Measurements from ENCODE around the gene VCAM1. TPM values are rescaled to one million over a fixed set of nuclear protein-coding genes. Genes with fewer than 3 reads are reported as not detected.
"Not testable (repeated sequence)": the region's sequence is repeated elsewhere in the genome, so short reads cannot be mapped to it uniquely, and the experiment has no call there.

The VCAM1 gene
- polyA plus RNA-seq, 6 donors from 2014 or later = not detected

DNA sequence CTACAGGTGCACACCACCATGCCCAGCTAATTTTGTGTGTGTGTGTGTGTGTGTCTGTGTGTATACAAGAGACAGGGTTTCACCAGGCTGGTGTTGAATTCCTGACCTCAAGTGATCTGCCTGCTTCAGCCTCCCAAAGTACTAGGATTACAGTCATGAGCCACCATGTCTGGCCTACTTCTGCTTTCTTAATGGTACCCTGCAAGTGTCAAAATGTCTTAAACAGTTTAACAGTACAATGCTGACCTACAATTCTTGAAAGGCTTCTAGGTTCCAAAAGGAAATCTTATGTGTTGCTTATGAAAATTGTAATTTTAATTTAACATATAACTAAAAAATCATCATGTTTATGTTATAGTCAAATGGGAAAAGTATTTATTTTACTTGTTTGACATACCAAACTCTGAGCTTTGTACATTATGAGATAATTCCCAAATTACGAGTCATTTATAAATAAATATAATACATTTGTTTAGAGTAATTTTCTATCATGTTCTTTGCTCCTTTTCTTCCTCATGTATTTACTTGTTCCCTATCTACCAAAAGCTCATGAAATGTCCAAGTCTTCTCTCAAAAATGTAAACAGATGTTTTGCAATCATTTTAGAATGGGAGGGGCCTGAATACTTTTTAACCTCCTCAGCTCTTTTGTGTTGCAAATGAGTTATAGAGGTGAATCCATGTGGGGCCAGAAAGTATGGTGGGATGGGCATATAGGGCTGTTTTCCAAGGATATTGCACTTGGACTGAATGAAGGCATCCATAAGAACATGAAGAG is 8.4 kb upstream of the VCAM1 start:
- Mint-ChIP-seq H3K27me3 (peaks cover 7 to 10% (median 9%) of the 10 kb centered on the region in 3 donors), H3K4me3 (no peak overlapping the region), H3K36me3 (no peaks in the 10 kb centered on the region), H3K9me3 (peaks cover 0 to 6% (median 2%) of the 10 kb centered on the region in 7 donors), H3K27ac (no peak overlapping the region), H3K4me1 (no peaks in the 10 kb centered on the region)
- no peak for ATAC-seq (ENCODE audit: low read depth in 2 of 2)
- no peak for DNase-seq

DNA sequence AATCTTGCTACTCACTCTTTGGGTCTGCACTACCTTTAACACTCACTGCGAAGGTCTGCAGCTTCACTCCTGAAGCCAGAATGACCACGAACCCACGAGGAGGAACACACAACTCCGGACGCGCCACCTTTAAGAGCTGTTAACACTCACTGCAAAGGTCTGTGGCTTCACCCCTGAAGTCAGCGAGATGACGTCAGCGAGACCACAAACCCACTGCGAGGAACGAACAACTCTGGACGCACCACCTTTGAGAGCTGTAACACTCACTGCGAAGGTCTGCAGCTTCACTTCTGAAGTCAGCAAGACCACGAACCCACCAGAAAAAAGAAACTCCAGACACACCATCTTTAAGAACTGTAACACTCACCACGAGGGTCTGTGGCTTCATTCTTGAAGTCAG is 6.5 kb upstream of the VCAM1 start:
- not testable (repeated sequence) for H3K36me3 Mint-ChIP-seq; H3K27ac Mint-ChIP-seq; DNase-seq; H3K4me1 Mint-ChIP-seq; ATAC-seq (ENCODE audit: low read depth in 2 of 2); H3K4me3 Mint-ChIP-seq; H3K27me3 Mint-ChIP-seq; H3K9me3 Mint-ChIP-seq

GRCh38 chr1:100713626-100714025 is 5.9 kb upstream of the VCAM1 start:
- ATAC-seq (ENCODE audit: low read depth in 2 of 2) (no peak), DNase-seq (no peak)
- no peak overlapping the region for H3K4me3 Mint-ChIP-seq
- peaks cover 7 to 9% (median 9%) of the 10 kb centered on the region in 3 donors for H3K27me3 Mint-ChIP-seq
- peaks cover 0 to 4% (median 2%) of the 10 kb centered on the region in 7 donors for H3K9me3 Mint-ChIP-seq
- H3K4me1 Mint-ChIP-seq = no peaks in the 10 kb centered on the region
- no peaks in the 10 kb centered on the region for H3K36me3 Mint-ChIP-seq
- H3K27ac Mint-ChIP-seq = no peak overlapping the region

- Mint-ChIP-seq H3K27ac (no peak overlapping the region), H3K36me3 (no peaks in the 10 kb centered on the region), H3K27me3 (peaks cover 5 to 7% (median 7%) of the 10 kb centered on the region in 3 donors), H3K4me3 (no peak overlapping the region), H3K4me1 (no peaks in the 10 kb centered on the region), H3K9me3 (peaks cover 0 to 4% (median 2%) of the 10 kb centered on the region in 7 donors)
- ATAC-seq (ENCODE audit: low read depth in 2 of 2) = no peak
- DNase-seq = no peak
Measured at GRCh38 chr1:100714599-100714998, 4.9 kb upstream of the VCAM1 start.

GRCh38 chr1:100717218-100717617 is 2.3 kb upstream of the VCAM1 start:
- no peak overlapping the region for H3K27ac Mint-ChIP-seq
- DNase-seq = no peak
- H3K27me3 Mint-ChIP-seq = peaks cover 3 to 6% (median 6%) of the 10 kb centered on the region in 3 donors
- peaks cover 0 to 4% (median 0%) of the 10 kb centered on the region in 7 donors for H3K9me3 Mint-ChIP-seq
- H3K4me1 Mint-ChIP-seq = no peaks in the 10 kb centered on the region
- H3K36me3 Mint-ChIP-seq = no peaks in the 10 kb centered on the region
- no peak for ATAC-seq (ENCODE audit: low read depth in 2 of 2)
- H3K4me3 Mint-ChIP-seq = no peak overlapping the region

DNA sequence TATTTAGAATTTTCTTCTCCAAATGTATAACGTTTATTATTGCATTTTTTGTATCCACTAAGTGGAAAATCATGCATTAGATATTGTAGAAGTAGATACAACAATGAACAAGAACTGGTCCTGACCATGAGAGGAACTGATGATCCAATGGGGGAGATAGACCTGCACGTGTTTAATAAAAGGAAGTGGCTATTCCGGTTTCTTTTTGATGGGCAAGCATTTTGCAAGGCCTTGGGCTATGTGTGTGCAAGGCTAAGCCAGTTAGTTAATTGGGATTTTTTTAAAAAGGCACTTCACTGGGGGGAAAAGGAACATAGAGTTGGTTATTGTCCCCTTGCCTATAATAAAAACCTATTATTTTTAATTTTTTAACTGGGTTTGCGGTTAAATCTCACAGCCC is 961 bp upstream of the VCAM1 start:
- Mint-ChIP-seq H3K36me3 (no peaks in the 10 kb centered on the region), H3K9me3 (no peaks in the 10 kb centered on the region), H3K4me3 (no peak overlapping the region), H3K27me3 (peaks cover 3 to 7% (median 6%) of the 10 kb centered on the region in 3 donors), H3K27ac (no peak overlapping the region), H3K4me1 (no peaks in the 10 kb centered on the region)
- no peak for ATAC-seq (ENCODE audit: low read depth in 2 of 2)
- no peak for DNase-seq

DNA sequence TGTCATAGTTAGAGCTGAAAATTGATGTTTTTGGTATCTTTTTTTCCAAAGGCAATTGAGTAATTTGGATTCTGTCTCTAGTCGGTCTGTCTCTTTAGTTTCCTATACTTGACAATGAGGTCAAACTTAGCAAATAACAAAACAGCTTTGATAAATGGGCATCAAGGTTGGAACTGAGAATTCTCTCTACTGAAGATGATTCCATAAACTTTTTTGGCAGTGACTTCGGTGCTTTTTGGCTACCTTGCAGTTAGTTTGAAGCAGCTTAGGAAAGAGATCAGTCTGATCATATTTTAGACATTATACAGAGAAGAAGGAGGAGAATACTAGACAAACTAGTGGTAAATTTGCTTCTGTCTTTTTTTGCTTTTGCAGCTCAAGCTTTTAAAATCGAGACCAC is 559 bp downstream of the VCAM1 start:
- peaks cover 6 to 7% (median 6%) of the 10 kb centered on the region in 3 donors for H3K27me3 Mint-ChIP-seq
- no peak overlapping the region for H3K27ac Mint-ChIP-seq
- ATAC-seq (ENCODE audit: low read depth in 2 of 2) (no peak), DNase-seq (no peak)
- no peaks in the 10 kb centered on the region for H3K4me1 Mint-ChIP-seq
- no peak overlapping the region for H3K4me3 Mint-ChIP-seq
- no peaks in the 10 kb centered on the region for H3K9me3 Mint-ChIP-seq
- no peaks in the 10 kb centered on the region for H3K36me3 Mint-ChIP-seq

DNA sequence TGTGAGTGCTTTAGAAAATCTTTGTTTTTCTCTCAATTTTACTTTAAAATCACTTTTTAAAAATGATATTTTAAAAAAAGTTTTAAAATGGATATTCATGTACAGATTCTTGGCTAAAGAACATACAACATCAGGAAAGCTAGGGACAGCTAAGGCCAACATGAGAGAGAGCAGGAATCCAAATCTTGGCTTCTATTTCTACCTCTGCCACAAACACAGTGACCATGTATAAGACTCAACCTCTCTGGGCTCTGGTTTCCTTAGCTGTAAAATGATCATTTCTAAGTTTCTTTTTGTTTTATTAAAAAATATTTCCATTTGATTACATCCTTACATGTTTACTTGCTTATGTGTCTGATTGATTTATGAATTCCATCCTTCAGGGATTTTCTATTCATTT is 1.2 kb downstream of the VCAM1 start:
- Mint-ChIP-seq H3K27ac (no peak overlapping the region), H3K4me1 (no peaks in the 10 kb centered on the region), H3K36me3 (no peaks in the 10 kb centered on the region), H3K27me3 (peaks cover 6 to 9% (median 7%) of the 10 kb centered on the region in 3 donors), H3K4me3 (no peak overlapping the region), H3K9me3 (no peaks in the 10 kb centered on the region)
- no peak for ATAC-seq (ENCODE audit: low read depth in 2 of 2)
- no peak for DNase-seq

GRCh38 chr1:100721526-100722207 is 2.1 kb downstream of the VCAM1 start:
- Mint-ChIP-seq H3K4me3 (no peak overlapping the region), H3K4me1 (no peaks in the 10 kb centered on the region), H3K27ac (no peak overlapping the region), H3K36me3 (no peaks in the 10 kb centered on the region), H3K9me3 (no peaks in the 10 kb centered on the region), H3K27me3 (peaks cover 7 to 11% (median 9%) of the 10 kb centered on the region in 3 donors)
- ATAC-seq (ENCODE audit: low read depth in 2 of 2) (no peak), DNase-seq (no peak)

- H3K36me3 Mint-ChIP-seq = no peaks in the 10 kb centered on the region
- H3K4me1 Mint-ChIP-seq = no peaks in the 10 kb centered on the region
- no peak for ATAC-seq (ENCODE audit: low read depth in 2 of 2)
- H3K9me3 Mint-ChIP-seq = no peaks in the 10 kb centered on the region
- no peak for DNase-seq
- H3K27ac Mint-ChIP-seq = no peak overlapping the region
- peaks cover 7 to 11% (median 9%) of the 10 kb centered on the region in 3 donors for H3K27me3 Mint-ChIP-seq
- no peak overlapping the region for H3K4me3 Mint-ChIP-seq
Measured at GRCh38 chr1:100722221-100722620, 2.7 kb downstream of the VCAM1 start.

DNA sequence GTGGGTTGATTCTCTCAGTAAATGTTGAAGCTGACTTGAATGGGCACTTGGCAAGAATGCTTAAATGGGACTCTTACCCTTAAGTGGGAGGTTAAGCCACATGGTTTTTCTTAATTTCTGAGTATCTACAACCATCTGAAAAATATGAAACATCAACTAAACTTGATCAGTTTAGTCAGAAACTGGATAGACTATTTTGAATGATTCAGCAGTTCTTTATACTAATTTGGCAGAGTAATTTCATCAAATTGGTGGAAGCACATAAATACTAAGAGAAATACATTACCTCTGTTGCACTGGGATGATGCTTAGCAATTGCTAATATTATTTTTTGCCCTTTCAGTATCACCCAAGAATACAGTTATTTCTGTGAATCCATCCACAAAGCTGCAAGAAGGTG is 4.7 kb downstream of the VCAM1 start:
- Mint-ChIP-seq H3K27ac (no peak overlapping the region), H3K36me3 (no peaks in the 10 kb centered on the region), H3K4me1 (no peaks in the 10 kb centered on the region), H3K9me3 (no peaks in the 10 kb centered on the region), H3K27me3 (peaks cover 7 to 15% (median 9%) of the 10 kb centered on the region in 3 donors), H3K4me3 (no peak overlapping the region)
- ATAC-seq (ENCODE audit: low read depth in 2 of 2) (no peak), DNase-seq (no peak)

- Mint-ChIP-seq H3K4me1 (no peaks in the 10 kb centered on the region), H3K27me3 (peaks cover 0 to 10% (median 2%) of the 10 kb centered on the region in 3 donors), H3K36me3 (no peaks in the 10 kb centered on the region), H3K9me3 (peaks cover 0 to 4% (median 0%) of the 10 kb centered on the region in 7 donors), H3K27ac (no peak overlapping the region), H3K4me3 (no peak overlapping the region)
- no peak for DNase-seq
- no peak for ATAC-seq (ENCODE audit: low read depth in 2 of 2)
Measured at GRCh38 chr1:100730130-100730529, 10.6 kb downstream of the VCAM1 start.

DNA sequence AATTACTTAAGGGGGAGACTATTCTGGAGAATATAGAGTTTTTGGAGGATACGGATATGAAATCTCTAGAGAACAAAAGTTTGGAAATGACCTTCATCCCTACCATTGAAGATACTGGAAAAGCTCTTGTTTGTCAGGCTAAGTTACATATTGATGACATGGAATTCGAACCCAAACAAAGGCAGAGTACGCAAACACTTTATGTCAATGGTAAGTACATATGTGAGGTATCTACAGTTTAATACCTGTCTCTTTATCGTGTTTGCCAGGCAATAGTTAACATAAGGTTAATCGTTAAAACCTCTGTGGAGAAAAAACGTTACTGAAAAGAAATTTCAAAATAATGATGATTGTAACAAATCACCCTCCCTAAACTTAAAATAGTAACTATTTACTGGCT is 11.8 kb downstream of the VCAM1 start:
- no peak for ATAC-seq (ENCODE audit: low read depth in 2 of 2)
- H3K4me1 Mint-ChIP-seq = no peaks in the 10 kb centered on the region

DNA sequence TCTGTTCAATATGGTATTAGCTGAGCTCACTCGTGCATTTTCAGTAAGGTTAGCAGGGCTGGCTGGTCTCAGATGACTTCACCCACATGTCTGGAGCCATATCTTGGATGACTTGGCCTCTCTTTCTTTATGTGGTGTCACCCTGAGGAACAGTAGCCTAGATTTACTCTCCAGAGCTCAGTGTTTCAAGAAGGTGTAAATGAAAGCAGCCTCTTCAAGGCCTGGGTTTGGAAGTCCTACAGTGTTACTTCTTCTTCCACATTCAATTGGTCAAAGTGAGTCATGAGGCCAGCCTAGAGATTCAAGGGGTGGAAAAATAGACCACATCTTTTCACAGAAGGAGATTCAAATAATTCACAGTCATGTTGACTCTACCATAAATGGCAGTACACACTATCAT is 12.2 kb downstream of the VCAM1 start:
- Mint-ChIP-seq H3K27ac (no peak overlapping the region), H3K4me3 (no peak overlapping the region), H3K9me3 (peaks cover 0 to 4% (median 0%) of the 10 kb centered on the region in 7 donors), H3K27me3 (peaks cover 0 to 5% (median 0%) of the 10 kb centered on the region in 3 donors), H3K4me1 (no peaks in the 10 kb centered on the region), H3K36me3 (no peaks in the 10 kb centered on the region)
- ATAC-seq (ENCODE audit: low read depth in 2 of 2) (no peak), DNase-seq (no peak)

More for the DNA sequence above, 11.8 kb downstream of the VCAM1 start:
- DNase-seq = no peak
- H3K4me3 Mint-ChIP-seq = no peak overlapping the region
- no peak overlapping the region for H3K27ac Mint-ChIP-seq
- no peaks in the 10 kb centered on the region for H3K36me3 Mint-ChIP-seq
- peaks cover 0 to 4% (median 0%) of the 10 kb centered on the region in 7 donors for H3K9me3 Mint-ChIP-seq
- H3K27me3 Mint-ChIP-seq = peaks cover 0 to 7% (median 0%) of the 10 kb centered on the region in 3 donors

Data from naive B cell (primary cell).